Measurements from ENCODE around the gene FAM241B. TPM values are rescaled to one million over a fixed set of nuclear protein-coding genes. Genes with fewer than 3 reads are reported as not detected.

The FAM241B gene
- total RNA-seq, 1 experiment from 2014 or later, result 18.0 TPM

GRCh38 chr10:69647126-69647525 lies 17.1 kb downstream of the FAM241B start:
- ChIA-PET POLR2A (no interaction called here), RAD21 (ENCODE audit: low non-redundant PET in 1 of 2, low total read pairs in 2 of 2, uncharacterized antibody in 2 of 2, unreplicated experiment in 2 of 2) (no interaction called here), CTCF (interaction anchor here (1.1 to 9.3 kb wide), 5 partner anchors 10 to 311 kb away, joined by 3 to 102 read pairs (median 5); no protein-coding TSS in a partner anchor)
- no peaks in the 10 kb centered on the region for H3K9me3 ChIP-seq (ENCODE audit: control insufficient read depth in 1 of 2, insufficient read depth in 1 of 2, low read depth in 1 of 2, low read length in 2 of 2)
- H3K4me1 ChIP-seq (ENCODE audit: control insufficient read depth in 1 of 2, insufficient read depth in 2 of 2, low read length in 2 of 2), result peaks cover 0 to 3% of the 10 kb centered on the region in 2 experiments; a peak in 1 of 4 replicates
- no peak overlapping the region for H3K27ac ChIP-seq (ENCODE audit: low read depth, low read length)
- no peaks in the 10 kb centered on the region for H3K9me2 ChIP-seq (ENCODE audit: insufficient read depth)
- intact Hi-C loops (cut with micrococcal nuclease), result no loop called here
- no peak for ATAC-seq
- no peaks in the 10 kb centered on the region for H3K27me3 ChIP-seq (ENCODE audit: insufficient read depth, low read length)
- TF ChIP-seq ZNF274 (IDR thresholded peaks at IDR 0.05; ENCODE audit: low read depth, low read length) (no peak), FOSL1 (IDR thresholded peaks at IDR 0.05; ENCODE audit: low read depth) (no peak), ELF1 (IDR thresholded peaks at IDR 0.05; ENCODE audit: borderline replicate concordance, low read depth) (no peak), REST (IDR thresholded peaks at IDR 0.05; ENCODE audit: low read depth) (no peak)
- DNase-seq (ENCODE audit: low read depth, low spot score), result no peak
- no peak overlapping the region for H3K4me3 ChIP-seq (replicated peaks in 1 of 2; ENCODE audit: low read depth in 1 of 2, low read length in 2 of 2)
- H3K4me2 ChIP-seq (ENCODE audit: low read length), result no peak overlapping the region
- no peaks in the 10 kb centered on the region for H3K36me3 ChIP-seq (ENCODE audit: control insufficient read depth in 1 of 2, insufficient read depth in 2 of 2, low read length in 2 of 2)
- no peak overlapping the region for H3K9ac ChIP-seq (ENCODE audit: low read length)
- H3K79me2 ChIP-seq (ENCODE audit: insufficient read depth, low read length), result no peaks in the 10 kb centered on the region
- no peaks in the 10 kb centered on the region for H4K20me1 ChIP-seq (ENCODE audit: insufficient read depth)
- BruUV-seq (replicated peaks), result no TSS peak
- H2AFZ ChIP-seq (ENCODE audit: low read depth, low read length, poor library complexity, severe bottlenecking), result no peak overlapping the region

DNA sequence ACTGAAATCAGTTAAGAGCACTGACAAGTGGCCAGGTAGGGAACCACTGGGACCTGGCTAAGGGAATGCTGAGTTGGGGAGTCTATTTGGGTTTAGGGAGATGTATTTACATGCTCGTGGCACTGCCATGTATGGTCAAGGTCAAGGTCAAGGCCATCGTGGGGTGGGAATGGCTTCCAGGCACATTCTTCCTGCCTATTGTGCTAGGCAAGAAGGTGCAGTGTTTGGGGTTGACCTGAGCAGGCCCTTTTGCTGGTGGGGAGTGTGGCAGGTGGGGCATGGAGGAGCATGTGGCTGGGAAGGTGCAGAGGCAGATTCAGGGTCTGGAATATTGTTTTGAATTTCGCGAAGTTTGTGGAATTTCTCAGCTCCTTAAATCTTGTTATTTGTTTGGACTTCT lies 17.8 kb downstream of the FAM241B start:
- H3K36me3 ChIP-seq (ENCODE audit: control insufficient read depth in 1 of 2, insufficient read depth in 2 of 2, low read length in 2 of 2), result no peaks in the 10 kb centered on the region
- no peak overlapping the region for H3K4me2 ChIP-seq (ENCODE audit: low read length)
- H3K27me3 ChIP-seq (ENCODE audit: insufficient read depth, low read length), result no peaks in the 10 kb centered on the region
- no peak overlapping the region for H3K4me3 ChIP-seq (replicated peaks in 1 of 2; ENCODE audit: low read depth in 1 of 2, low read length in 2 of 2)
- BruUV-seq (replicated peaks), result no TSS peak
- no peak overlapping the region for H3K9ac ChIP-seq (ENCODE audit: low read length)
- H3K27ac ChIP-seq (ENCODE audit: low read depth, low read length), result no peak overlapping the region
- ChIA-PET CTCF (interaction anchor here (1.1 to 9.3 kb wide), 2 partner anchors 69 to 132 kb away, joined by 5 to 102 read pairs; no protein-coding TSS in a partner anchor), RAD21 (ENCODE audit: low non-redundant PET in 1 of 2, low total read pairs in 2 of 2, uncharacterized antibody in 2 of 2, unreplicated experiment in 2 of 2) (no interaction called here), POLR2A (no interaction called here)
- H3K9me2 ChIP-seq (ENCODE audit: insufficient read depth), result no peaks in the 10 kb centered on the region
- H3K9me3 ChIP-seq (ENCODE audit: control insufficient read depth in 1 of 2, insufficient read depth in 1 of 2, low read depth in 1 of 2, low read length in 2 of 2), result no peaks in the 10 kb centered on the region
- peaks cover 0 to 3% of the 10 kb centered on the region in 2 experiments; a peak in 1 of 4 replicates for H3K4me1 ChIP-seq (ENCODE audit: control insufficient read depth in 1 of 2, insufficient read depth in 2 of 2, low read length in 2 of 2)
- no peak for TF ChIP-seq SIN3A (IDR thresholded peaks at IDR 0.05; ENCODE audit: low read depth)
- no peak for TF ChIP-seq YY1 (IDR thresholded peaks at IDR 0.05; ENCODE audit: extremely low read depth, insufficient replicate concordance, low read depth, low read length)
- intact Hi-C loops (cut with micrococcal nuclease), result no loop called here
- no peaks in the 10 kb centered on the region for H3K79me2 ChIP-seq (ENCODE audit: insufficient read depth, low read length)
- DNase-seq (ENCODE audit: low read depth, low spot score), result no peak
- no peak for ATAC-seq
- H4K20me1 ChIP-seq (ENCODE audit: insufficient read depth), result no peaks in the 10 kb centered on the region
- no peak overlapping the region for H2AFZ ChIP-seq (ENCODE audit: low read depth, low read length, poor library complexity, severe bottlenecking)

Data from HCT116 (cell line).